H54 (cell line): Measurements from ENCODE around the gene BMP4.

ENCODE experiments used
- DNase-seq: peaks from one replicate; pipeline ENCODE4 v3.0.0; 2011; ENCODE audit warnings: low spot score, mixed read lengths; ENCODE audit not compliant: insufficient read length
- FAIRE-seq: peaks from 3 replicates; lab custom pipeline; 2011; peaks lifted over from hg19 to GRCh38; lab: Jason Lieb, UNC
- POLR2A ChIP-seq: IDR thresholded peaks from 2 replicates; pipeline ENCODE4 v1.6.1; 2011; ENCODE audit warnings: low read depth, mild to moderate bottlenecking, low read length

The BMP4 gene

DNA sequence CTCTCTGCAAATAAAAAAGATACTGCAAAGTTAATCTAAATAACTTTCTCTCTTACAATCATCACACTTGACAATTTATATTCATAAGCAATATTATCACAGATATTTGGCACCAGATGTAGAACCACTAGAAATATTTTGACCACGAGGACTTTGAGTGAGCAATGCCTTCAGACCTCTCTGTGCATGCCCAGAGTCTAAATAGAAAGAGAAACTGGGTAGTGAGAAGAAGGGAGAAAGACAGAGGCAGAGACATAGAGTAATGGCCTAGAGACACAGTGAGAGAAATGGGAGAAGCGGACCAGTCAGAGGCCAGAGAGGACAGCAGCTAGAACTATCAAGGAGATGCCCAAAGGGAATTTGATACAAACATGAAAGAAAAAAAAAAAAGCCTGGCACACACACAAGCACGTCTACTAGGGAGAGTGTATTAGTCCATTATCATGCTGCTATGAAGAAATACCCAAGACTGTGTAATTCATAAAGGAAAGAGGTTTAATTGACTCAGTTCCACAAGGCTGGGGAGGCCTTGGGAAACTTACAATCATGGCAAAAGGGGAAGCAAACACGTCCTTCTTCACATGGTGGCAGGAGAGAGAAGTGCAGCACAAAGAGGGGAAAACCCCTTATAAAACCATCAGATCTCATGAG lies 41.1 kb downstream of the BMP4 start:
- no peak for TF ChIP-seq POLR2A
- FAIRE-seq (no peak), DNase-seq (no peak)

GRCh38 chr14:53912021-53912420 lies 44.6 kb downstream of the BMP4 start:
- no peak for TF ChIP-seq POLR2A
- DNase-seq (no peak), FAIRE-seq (no peak)

- FAIRE-seq (no peak), DNase-seq (no peak)
- TF ChIP-seq POLR2A = no peak
Measured at GRCh38 chr14:53908416-53908815, 48.2 kb downstream of the BMP4 start.

- FAIRE-seq (no peak), DNase-seq (no peak)
- no peak for TF ChIP-seq POLR2A
Measured at GRCh38 chr14:53902307-53902706, 54.3 kb downstream of the BMP4 start.

GRCh38 chr14:53900499-53900898 lies 56.1 kb downstream of the BMP4 start:
- no peak for TF ChIP-seq POLR2A
- FAIRE-seq (no peak), DNase-seq (no peak)
